HG03066 (cell line): ENCODE results near the gene ZDHHC11.
"Not testable (repeated sequence)": the region's sequence is repeated elsewhere in the genome, so short reads cannot be mapped to it uniquely, and the experiment has no call there.

Source experiments
- ATAC-seq: cut with Tn5 transposase; IDR thresholded peaks from one replicate; pipeline ENCODE4 v1.9.1; 2021; ENCODE audit warnings: low read depth; ENCODE audit not compliant: unreplicated experiment

The ZDHHC11 gene

GRCh38 chr5:765948-766631 lies 84.7 kb downstream of the ZDHHC11 start:
- ATAC-seq = no peak

- ATAC-seq = no peak
These were observed 86.6 kb downstream of the ZDHHC11 start for GRCh38 chr5:763998-764781.

GRCh38 chr5:763397-763796 lies 87.4 kb downstream of the ZDHHC11 start:
- no peak for ATAC-seq

GRCh38 chr5:762996-763395 lies 87.8 kb downstream of the ZDHHC11 start:
- ATAC-seq = not testable (repeated sequence)

GRCh38 chr5:761854-762710 lies 88.7 kb downstream of the ZDHHC11 start:
- ATAC-seq = no peak

- no peak for ATAC-seq
These were observed 89.6 kb downstream of the ZDHHC11 start for GRCh38 chr5:761059-761771.

- no peak for ATAC-seq
These were observed 90.3 kb downstream of the ZDHHC11 start for GRCh38 chr5:760363-761058.

- no peak for ATAC-seq
These were observed 90.9 kb downstream of the ZDHHC11 start for GRCh38 chr5:759781-760362.

- no peak for ATAC-seq
These were observed 91.6 kb downstream of the ZDHHC11 start for GRCh38 chr5:759111-759751.

- no peak for ATAC-seq
These were observed 92.1 kb downstream of the ZDHHC11 start for GRCh38 chr5:758698-759053.

- no peak for ATAC-seq
These were observed 92.7 kb downstream of the ZDHHC11 start for GRCh38 chr5:757931-758697.

- no peak for ATAC-seq
These were observed 93.3 kb downstream of the ZDHHC11 start for GRCh38 chr5:757346-757930.

GRCh38 chr5:756865-757345 lies 93.9 kb downstream of the ZDHHC11 start:
- ATAC-seq = no peak

- ATAC-seq = no peak
These were observed 94.6 kb downstream of the ZDHHC11 start for GRCh38 chr5:756171-756570.

GRCh38 chr5:754143-754632 lies 96.6 kb downstream of the ZDHHC11 start:
- not testable (repeated sequence) for ATAC-seq

- not testable (repeated sequence) for ATAC-seq
These were observed 97.1 kb downstream of the ZDHHC11 start for GRCh38 chr5:753567-754142.

GRCh38 chr5:752532-753115 lies 98.2 kb downstream of the ZDHHC11 start:
- not testable (repeated sequence) for ATAC-seq
